Activated CD4-positive, CD25-positive, alpha-beta regulatory T cell treated with anti-CD3 and anti-CD28 coated beads, Interleukin-2, amount 50 U/mL, for 24 hours (primary cell): ENCODE results near the gene KRTAP10-12.
"Not testable (repeated sequence)": the region's sequence is repeated elsewhere in the genome, so short reads cannot be mapped to it uniquely, and the experiment has no call there.

Source experiments
- ATAC-seq, 2 donors: fragments of 150-1000 bp; cut with Tn5 transposase; one replicate each; pipeline ENCODE4 v1.10.0; 2021; ENCODE audit warnings: mild to moderate bottlenecking in 1 of 2, moderate library complexity in 1 of 2

The KRTAP10-12 gene

GRCh38 chr21:44697172-44697810, at the start of gene KRTAP10-12:
KRTAP10-12 (plus strand) TSS chr21:44697172; CDS start chr21:44697202, 30 bp downstream.
- not testable (repeated sequence) for ATAC-seq

GRCh38 chr21:44647222-44647552, 49.8 kb upstream of the KRTAP10-12 start:
- ATAC-seq: no peak

- ATAC-seq: no peak
These were observed 48.2 kb upstream of the KRTAP10-12 start for GRCh38 chr21:44648557-44649311.

GRCh38 chr21:44649521-44650100, 47.4 kb upstream of the KRTAP10-12 start:
- ATAC-seq: no peak

- no peak for ATAC-seq
These were observed 46.6 kb upstream of the KRTAP10-12 start for GRCh38 chr21:44650265-44650972.

GRCh38 chr21:44650973-44651675, 45.8 kb upstream of the KRTAP10-12 start:
- ATAC-seq: no peak

GRCh38 chr21:44653123-44653522, 43.8 kb upstream of the KRTAP10-12 start:
- ATAC-seq: no peak

- ATAC-seq: peak in 1 of 2 donors; percentile 17
These were observed 43.1 kb upstream of the KRTAP10-12 start for GRCh38 chr21:44653656-44654575.

- no peak for ATAC-seq
These were observed 42.3 kb upstream of the KRTAP10-12 start, which contains the start of gene KRTAP12-4 for GRCh38 chr21:44654576-44655175. KRTAP12-4 (minus strand) TSS chr21:44654659; CDS start chr21:44654614, 45 bp downstream.

- no peak for ATAC-seq
These were observed 40.1 kb upstream of the KRTAP10-12 start for GRCh38 chr21:44656868-44657267.

- ATAC-seq: peak in 1 of 2 donors; percentile 55
These were observed 39.1 kb upstream of the KRTAP10-12 start, which contains the start of gene KRTAP12-3 for GRCh38 chr21:44657635-44658540. KRTAP12-3 (plus strand) TSS chr21:44657932; CDS start chr21:44657980, 48 bp downstream.

- ATAC-seq: no peak
These were observed 38.4 kb upstream of the KRTAP10-12 start for GRCh38 chr21:44658541-44658910.

GRCh38 chr21:44658913-44659595, 37.9 kb upstream of the KRTAP10-12 start:
- no peak for ATAC-seq

GRCh38 chr21:44661567-44661966, 35.4 kb upstream of the KRTAP10-12 start:
- not testable (repeated sequence) for ATAC-seq

GRCh38 chr21:44664691-44665090, 32.3 kb upstream of the KRTAP10-12 start:
- no peak for ATAC-seq

- no peak for ATAC-seq
These were observed 30.3 kb upstream of the KRTAP10-12 start, which contains the start of gene KRTAP12-2 for GRCh38 chr21:44666401-44667320. KRTAP12-2 (minus strand) TSS chr21:44666927; CDS start chr21:44666886, 41 bp downstream.

GRCh38 chr21:44667612-44668011, 29.4 kb upstream of the KRTAP10-12 start:
- ATAC-seq: no peak
